GM10266 (cell line): Measurements from ENCODE around the gene ENTPD8.
"Not testable (repeated sequence)": the region's sequence is repeated elsewhere in the genome, so short reads cannot be mapped to it uniquely, and the experiment has no call there.

Experiments
- DNase-seq: peaks from one replicate; pipeline ENCODE4 v3.0.0; 2012; ENCODE audit errors: extremely low spot score
- TF ChIP-seq, protein P1 (sequence below): IDR thresholded peaks from 2 replicates; pipeline ENCODE4 v1.5.1; 2012; ENCODE audit warnings: mild to moderate bottlenecking, low read depth; ENCODE audit not compliant: control insufficient read depth, insufficient read depth; ENCODE audit errors: missing control alignments

The ENTPD8 gene

DNA sequence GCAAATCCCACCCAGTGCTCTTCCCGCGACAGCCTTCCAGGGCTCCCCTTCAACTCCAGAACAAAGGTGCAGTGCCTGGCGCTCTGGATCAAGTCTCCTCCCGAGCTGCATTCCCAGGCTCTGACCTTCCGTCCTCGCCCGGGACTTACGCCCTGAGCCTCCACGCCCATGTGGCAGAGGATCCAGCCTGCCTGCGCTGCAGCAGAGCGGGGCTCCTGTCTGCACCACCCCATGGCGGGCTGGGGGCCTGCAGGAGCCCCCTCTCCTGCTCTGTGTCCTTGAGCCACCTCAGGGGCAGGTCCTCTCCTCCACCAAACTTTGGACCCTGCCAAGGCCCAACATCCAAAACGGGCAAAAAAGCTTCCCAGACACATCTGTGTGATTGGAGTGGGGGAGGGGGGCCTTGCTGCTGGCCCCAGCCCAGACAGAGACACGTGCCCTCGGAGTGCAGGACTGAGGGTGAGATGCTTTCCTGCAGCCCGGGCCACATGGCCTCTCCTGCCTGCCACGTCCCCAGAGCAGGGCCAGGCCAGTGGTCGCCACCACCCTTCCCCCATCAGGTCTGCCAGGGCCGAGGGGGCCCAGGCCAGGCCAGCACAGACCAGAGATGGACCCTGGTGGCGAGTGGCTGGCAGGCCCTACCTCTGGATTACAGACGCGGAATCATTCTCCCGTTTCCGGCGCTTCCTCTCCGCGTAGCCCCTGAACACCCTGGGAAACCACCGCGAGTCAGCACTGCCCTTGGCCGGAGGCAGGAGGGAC lies 13.6 kb upstream of the ENTPD8 start:
- DNase-seq = no peak

DNA sequence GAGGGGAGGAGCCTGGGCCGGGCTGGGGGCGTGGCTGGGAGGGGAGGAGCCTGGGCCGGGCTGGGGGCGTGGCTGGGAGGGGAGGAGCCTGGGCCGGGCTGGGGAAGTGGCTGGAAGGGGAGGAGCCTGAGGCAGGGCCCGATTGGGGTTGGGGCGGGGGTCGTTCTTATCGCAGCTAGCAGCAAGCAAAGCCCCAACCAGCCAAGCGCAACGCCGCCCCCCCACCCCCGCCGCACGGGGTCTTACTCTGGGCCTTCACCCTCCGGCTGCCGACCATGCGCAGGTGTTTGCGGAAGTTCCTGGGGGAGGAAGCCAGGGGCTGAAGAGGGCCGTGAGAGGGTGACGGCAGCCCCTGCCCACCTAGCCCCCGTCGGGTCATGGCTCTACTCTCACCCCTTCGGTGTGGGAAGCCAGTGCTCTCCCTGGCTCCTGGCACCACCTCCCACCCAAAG lies 13.0 kb upstream of the ENTPD8 start:
- peak; percentile 78 for DNase-seq
- TF ChIP-seq, protein P1, sequence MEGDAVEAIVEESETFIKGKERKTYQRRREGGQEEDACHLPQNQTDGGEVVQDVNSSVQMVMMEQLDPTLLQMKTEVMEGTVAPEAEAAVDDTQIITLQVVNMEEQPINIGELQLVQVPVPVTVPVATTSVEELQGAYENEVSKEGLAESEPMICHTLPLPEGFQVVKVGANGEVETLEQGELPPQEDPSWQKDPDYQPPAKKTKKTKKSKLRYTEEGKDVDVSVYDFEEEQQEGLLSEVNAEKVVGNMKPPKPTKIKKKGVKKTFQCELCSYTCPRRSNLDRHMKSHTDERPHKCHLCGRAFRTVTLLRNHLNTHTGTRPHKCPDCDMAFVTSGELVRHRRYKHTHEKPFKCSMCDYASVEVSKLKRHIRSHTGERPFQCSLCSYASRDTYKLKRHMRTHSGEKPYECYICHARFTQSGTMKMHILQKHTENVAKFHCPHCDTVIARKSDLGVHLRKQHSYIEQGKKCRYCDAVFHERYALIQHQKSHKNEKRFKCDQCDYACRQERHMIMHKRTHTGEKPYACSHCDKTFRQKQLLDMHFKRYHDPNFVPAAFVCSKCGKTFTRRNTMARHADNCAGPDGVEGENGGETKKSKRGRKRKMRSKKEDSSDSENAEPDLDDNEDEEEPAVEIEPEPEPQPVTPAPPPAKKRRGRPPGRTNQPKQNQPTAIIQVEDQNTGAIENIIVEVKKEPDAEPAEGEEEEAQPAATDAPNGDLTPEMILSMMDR = no peak

More for the DNA sequence above, 13.6 kb upstream of the ENTPD8 start:
- TF ChIP-seq, protein P1 = no peak

DNA sequence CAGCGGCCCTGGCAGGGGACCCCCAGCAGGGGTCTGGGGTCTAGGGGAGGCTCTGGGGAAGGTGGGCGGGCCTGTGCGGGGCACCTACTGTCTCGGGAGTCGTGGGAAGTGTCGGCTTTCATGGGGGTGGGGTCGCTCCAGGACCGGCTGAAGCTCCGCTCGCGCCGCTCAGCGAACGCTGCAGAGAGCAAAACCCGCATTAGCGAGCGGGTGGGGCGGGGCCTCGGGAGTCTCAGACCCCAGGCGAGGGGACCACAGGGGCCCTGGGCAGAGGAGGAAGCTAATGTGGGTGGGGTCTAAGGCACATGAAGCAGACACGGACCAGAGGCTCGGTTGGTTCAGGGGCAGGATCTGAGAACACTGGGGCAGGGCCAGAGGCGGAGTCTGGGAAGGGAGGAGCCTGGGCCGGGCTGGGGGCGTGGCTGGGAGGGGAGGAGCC lies 12.5 kb upstream of the ENTPD8 start:
- TF ChIP-seq, protein P1 = no peak
- peak; percentile 95 for DNase-seq

DNA sequence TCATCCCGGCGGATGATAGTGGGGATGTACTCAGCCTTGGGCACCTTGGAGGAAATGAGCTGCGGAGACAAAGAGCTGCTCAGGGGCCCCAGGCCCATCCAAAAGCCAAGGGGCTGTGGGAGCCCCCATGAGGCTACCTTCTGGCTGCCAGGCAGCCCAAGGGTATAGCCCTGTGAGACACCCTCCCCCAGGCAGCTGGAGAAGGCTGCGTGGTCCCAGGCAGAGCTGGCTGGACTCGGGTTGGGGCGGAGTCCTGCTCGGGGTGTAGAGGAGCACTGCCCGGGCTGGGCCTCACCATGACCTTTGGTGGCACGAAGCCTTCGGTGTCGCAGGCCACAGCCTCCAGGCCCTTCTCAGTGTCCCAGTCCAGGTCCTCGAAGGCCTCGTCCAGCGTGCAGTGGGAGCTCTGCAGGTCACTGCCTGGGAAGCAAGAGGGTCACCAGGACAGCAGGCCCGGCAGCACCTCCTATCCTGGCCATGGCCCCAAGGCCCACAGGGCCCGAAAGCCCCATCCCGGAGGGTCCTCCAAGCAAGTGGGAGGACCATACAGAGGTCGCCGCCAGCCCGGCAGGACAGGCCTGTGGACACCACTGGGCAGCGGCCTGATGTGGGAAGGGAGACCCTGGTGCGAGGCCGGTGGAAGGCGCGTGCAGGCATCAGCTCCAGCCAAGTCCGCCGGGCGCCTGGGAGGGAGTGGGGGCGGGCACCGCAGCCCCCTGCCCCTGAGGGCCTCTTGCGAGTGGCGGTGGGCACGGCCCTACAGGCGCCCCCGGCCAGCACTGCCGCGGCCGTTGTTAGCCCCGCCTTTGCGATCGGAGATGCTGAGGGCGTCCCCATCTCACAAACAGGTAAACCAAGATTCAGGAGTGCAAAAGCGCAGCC lies 11.8 kb upstream of the ENTPD8 start:
- TF ChIP-seq, protein P1 = no peak
- DNase-seq = no peak

DNA sequence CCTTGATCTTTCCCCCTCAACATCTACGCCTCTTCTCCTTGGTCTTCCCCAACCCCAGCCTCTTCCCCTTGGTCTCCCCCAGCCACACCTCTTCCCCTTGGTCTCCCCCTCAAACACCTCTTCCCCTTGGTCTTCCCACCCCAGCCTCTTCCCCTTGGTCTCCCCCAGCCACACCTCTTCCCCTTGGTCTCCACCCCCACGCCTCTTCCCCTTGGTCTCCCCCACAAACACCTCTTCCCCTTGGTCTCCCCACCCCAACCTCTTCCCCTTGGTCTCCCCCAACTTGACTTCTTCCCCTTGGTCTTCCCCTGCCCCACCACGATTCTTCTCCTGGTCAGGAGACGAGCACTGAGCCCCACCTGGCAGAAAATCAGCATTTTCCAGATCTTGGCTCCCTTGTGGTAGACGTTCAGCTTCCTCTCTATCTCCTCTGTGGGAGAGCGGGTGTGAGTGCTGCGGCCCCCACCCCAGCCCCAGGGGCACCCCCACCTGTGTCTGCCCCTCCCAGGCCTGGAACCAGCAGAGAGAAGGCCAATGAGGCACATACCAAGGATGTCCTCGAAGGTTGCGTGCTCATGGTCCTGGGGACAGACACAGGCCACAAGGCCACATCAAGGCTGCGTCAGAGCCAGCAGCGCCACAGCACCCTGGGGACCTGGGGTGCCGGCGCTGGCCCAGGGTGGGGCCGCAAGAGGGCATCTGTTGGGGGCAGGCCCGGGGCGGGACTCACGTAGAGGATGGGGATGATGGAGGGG lies 11.0 kb upstream of the ENTPD8 start:
- no peak for DNase-seq
- TF ChIP-seq, protein P1 = no peak

DNA sequence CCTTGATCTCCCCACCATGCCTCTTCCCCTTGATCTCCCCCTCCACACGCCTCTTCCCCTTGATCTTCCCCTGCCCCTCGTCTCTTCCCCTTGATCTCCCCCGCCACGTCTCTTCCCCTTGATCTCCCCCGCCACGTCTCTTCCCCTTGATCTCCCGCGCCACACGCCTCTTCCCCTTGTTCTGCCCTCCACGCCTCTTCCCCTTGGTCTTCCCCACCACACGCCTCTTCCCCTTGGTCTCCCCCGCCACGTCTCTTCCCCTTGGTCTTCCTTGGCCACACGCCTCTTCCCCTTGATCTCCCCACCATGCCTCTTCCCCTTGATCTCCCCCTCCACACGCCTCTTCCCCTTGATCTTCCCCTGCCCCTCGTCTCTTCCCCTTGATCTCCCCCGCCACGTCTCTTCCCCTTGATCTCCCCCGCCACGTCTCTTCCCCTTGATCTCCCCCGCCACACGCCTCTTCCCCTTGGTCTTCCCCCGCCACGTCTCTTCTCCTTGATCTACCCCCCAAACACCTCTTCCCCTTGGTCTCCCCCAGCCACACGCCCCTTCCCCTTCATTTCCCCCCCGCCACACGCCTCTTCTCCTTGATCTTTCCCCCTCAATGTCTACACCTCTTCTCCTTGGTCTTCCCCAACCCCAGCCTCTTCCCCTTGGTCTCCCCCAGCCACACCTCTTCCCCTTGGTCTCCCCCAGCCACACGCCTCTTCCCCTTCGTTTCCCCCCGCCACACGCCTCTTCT lies 10.3 kb upstream of the ENTPD8 start:
- not testable (repeated sequence) for DNase-seq

DNA sequence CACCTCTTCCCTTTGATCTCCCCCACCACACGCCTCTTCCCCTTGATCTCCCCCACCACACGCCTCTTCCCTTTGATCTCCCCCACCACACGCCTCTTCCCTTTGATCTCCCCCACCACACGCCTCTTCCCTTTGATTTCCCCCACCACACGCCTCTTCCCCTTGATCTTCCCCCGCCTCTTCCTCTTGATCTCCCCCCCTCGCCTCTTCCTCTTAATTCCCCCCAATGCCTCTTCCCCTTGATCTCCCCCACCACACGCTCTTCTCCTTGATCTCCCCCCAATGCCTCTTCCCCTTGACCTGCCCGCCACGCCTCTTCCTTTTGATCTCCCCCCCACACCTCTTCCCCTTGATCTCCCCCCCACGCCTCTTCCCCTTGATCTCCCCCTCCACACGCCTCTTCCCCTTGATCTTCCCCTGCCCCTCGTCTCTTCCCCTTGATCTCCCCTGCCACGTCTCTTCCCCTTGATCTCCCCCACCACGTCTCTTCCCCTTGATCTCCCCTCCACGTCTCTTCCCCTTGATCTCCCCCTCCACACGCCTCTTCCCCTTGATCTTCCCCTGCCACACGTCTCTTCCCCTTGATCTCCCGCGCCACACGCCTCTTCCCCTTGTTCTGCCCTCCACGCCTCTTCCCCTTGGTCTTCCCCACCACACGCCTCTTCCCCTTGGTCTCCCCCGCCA lies 9.5 kb upstream of the ENTPD8 start:
- not testable (repeated sequence) for DNase-seq
